AG09309 (cell line): ENCODE measurements around the gene SSH3.

ENCODE experiments used
- DNase-seq: peaks from one replicate; pipeline ENCODE4 v3.0.0-alpha.2; 2010; ENCODE audit warnings: low read depth
- H3K4me3 ChIP-seq: 2 replicates; pipeline ENCODE4 v1.5.1; 2011; ENCODE audit warnings: mild to moderate bottlenecking, low read depth, low read length, moderate library complexity; ENCODE audit not compliant: control insufficient read depth
- TF ChIP-seq, protein P1 (sequence below): IDR thresholded peaks from 2 replicates; pipeline ENCODE4 v1.5.1; 2011; ENCODE audit warnings: mild to moderate bottlenecking, low read depth, low read length, inconsistent platforms; ENCODE audit not compliant: insufficient read depth, control insufficient read depth; ENCODE audit errors: missing control alignments

The SSH3 gene

DNA sequence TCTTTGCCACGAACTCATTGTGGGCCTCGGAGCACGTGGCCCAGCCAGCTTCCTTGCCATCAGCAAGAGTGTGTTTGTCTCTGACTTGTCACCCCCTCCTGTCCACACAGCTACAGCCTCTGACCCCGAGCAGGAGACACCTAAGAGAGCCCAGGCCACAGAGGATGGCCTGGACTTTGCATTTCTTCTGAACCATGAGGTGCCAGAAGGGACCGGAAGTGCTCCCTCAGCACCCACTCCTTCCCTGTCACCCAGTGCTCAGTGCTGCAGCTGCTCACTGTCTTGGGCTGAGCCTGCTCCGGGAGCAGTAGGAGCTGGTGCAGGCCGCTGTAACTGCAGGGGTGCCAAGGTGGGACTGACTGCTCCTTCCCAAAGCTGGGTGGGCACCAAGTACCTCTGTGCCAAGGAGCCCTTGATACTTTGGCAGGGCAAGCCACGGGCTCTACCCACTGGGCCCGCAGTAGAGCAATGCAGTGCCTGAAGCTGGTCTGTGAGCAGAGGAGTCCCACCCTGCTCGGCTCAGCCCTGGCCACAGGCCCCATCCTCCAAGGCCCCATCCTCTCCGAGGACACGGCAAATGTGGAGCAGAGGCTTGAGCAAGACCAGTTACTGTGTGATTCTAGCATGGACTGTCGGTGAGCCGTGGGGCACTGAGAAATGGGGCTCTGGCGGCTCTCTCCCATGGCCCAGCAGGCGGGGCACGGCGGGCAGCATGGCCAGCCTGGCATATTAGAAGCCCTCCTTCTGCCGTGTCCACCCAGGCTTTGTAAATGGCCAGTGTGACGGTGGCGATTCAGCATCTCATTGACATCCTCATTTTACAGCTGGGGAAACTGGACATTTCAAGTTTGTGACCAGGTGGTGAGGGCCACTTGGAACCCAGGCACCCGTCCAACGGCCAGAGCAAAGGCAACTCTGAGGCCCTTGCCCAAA lies 30.7 kb upstream of the SSH3 start:
- no peak overlapping the region for H3K4me3 ChIP-seq
- TF ChIP-seq, protein P1, sequence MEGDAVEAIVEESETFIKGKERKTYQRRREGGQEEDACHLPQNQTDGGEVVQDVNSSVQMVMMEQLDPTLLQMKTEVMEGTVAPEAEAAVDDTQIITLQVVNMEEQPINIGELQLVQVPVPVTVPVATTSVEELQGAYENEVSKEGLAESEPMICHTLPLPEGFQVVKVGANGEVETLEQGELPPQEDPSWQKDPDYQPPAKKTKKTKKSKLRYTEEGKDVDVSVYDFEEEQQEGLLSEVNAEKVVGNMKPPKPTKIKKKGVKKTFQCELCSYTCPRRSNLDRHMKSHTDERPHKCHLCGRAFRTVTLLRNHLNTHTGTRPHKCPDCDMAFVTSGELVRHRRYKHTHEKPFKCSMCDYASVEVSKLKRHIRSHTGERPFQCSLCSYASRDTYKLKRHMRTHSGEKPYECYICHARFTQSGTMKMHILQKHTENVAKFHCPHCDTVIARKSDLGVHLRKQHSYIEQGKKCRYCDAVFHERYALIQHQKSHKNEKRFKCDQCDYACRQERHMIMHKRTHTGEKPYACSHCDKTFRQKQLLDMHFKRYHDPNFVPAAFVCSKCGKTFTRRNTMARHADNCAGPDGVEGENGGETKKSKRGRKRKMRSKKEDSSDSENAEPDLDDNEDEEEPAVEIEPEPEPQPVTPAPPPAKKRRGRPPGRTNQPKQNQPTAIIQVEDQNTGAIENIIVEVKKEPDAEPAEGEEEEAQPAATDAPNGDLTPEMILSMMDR: no peak
- no peak for DNase-seq

DNA sequence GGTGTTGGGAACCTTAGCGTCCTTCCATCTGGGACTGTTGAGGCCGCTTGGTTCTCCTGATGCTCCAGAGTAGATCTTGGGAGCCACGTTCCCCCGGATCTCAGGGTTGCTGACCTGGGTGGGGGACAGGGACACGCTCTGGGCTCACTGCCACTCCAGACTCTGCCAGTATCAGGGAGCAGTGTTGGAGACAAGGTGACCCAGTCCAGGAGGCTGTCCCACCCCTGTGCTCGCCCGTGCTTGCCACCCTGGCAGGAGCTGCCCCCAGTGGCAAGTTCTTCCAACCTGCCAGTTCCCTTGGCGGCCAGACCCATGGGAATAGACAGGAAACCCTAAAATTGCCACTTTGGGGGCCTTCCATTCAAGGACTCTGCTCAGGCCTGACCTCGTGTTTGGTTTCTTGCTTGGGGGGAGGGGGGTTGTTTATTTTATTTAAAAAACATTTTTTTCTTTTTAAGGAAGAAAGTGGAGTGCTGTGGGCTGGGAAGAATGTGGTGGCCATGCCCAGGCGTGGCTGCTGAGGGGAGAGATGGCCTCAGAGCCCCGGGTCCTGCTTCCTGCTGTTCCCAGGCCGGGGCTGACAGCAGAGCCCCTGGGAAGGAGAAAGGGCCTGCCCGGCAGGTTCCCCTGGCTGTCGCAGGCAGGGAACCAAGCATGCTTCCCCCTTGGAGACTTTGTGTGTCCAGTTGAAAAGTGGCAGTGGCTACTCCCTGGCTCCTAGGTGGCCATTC lies 29.9 kb upstream of the SSH3 start:
- no peak for DNase-seq
- TF ChIP-seq, protein P1: no peak
- H3K4me3 ChIP-seq: no peak overlapping the region

DNA sequence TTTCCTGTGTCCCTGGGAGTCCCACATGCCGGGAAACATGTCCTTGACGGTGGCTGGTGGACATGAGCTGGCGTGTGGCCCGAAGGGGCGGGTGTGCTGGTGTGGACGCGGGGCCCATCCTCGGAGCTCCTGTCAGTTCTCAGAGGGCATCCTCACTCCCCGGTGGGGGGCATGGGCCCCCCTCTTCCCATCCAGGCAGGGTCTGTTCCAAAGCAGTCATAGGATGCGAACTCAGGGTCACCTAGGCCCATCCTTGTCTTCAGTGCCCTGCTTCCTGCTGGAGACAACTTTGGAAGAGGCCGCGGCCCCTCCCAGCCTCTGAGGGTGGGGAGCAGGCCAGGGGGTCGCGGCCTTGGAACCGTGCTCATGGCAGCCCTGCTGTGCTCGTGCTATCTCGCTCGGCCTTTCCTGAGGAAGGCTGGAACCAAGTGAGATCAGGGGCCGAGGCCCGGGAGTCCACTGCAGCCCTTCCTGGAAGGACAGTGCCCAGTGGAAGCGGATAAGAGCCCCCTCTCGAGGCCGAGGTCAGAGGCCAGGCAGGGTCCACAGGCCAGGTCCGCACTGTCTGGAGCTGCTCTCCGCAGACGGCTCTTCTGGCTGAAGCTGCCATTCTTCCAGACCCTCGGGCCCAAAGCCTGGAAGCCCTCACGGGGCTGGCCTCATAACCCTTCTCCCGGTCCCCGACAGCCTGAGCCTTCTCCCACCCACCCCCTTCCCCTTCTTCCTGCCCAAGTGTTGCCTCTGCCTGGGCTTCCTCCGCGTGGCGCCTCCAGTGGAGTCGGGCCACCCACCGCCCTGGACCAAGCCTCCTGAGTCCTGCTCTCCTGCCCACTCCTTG lies 28.3 kb upstream of the SSH3 start:
- TF ChIP-seq, protein P1: no peak
- DNase-seq: no peak
- no peak overlapping the region for H3K4me3 ChIP-seq

DNA sequence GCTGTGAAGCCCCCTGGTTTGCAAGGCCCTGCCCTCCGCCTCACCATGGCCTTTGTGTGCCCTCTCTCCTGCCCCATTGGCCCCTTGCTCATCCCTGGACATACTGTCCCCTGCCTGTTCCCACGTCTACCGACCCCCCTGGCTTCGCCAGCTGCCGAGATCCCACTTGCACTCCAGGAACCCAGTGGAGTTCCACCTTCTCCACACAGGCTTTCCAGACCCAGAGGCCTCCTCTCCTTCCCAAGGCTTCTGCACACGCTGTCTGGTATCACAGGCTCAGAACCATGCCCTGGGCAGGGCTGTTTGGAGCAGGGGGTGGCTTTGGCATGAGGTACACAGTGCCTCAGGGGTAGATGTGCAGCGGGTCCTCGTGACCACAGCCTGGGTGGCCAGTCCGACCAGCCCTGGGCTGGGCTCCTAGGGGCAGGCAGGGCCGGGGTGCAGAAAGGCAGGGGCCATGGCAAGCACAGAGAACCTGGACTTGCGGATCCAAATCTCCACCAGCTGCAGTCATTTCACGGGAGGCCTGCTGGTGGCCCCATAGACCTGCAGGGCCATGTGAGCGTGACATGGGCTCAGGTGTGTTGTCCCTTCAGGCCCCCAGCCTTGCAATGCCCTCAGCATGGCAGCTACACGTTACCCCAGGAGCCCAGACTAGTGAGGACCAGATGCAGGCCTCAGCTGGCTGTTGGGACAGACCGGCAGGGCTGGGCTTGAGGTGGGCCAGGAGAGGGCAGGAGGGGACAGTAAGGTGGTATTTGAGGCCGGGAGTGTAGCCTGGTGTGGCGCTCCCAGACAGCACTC lies 27.5 kb upstream of the SSH3 start:
- TF ChIP-seq, protein P1: no peak
- no peak for DNase-seq
- no peak overlapping the region for H3K4me3 ChIP-seq

DNA sequence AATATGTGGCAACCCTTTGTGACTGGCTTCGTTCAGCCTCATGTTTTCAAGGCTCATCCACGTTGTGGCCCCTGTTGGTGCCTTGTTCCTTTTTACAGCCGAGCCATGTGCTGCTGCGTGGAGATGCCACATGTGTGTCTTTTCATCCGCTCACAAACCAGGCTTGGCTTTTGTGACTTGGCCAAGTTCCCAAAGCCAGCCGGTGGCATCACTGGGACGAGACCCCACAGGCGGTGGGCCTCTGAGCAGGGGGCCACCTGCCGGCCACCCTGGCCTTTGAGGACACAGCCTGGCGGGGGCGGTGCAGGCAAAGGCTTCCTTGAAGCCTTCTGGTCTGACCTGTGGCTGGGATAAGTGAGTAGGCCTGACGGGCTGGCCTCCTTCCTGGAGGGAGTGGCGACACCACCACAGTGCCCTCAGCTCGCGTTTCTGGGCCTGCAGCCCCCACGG lies 26.5 kb upstream of the SSH3 start:
- peak overlapping the region; percentile 45 for H3K4me3 ChIP-seq
- TF ChIP-seq, protein P1: peak; percentile 51
- no peak for DNase-seq
